ENCODE results near the gene ERCC6. TPM values are rescaled to one million over a fixed set of nuclear protein-coding genes. Genes with fewer than 3 reads are reported as not detected.

The ERCC6 gene
- total RNA-seq, 2 experiments from 2014 or later, result 16.8 to 19.4 TPM

- Mint-ChIP-seq H3K4me3 (no peak overlapping the region), H3K9me3 (no peaks in the 10 kb centered on the region), H3K27me3 (peaks cover 3% of the 10 kb centered on the region), H3K27ac (no peak overlapping the region), H3K4me1 (peaks cover 4% of the 10 kb centered on the region), H3K36me3 (ENCODE audit: low read depth) (peaks cover 11% of the 10 kb centered on the region)
- POLR2A ChIA-PET, result no interaction called here
- CTCF ChIA-PET, result interaction anchor here (1.3 kb wide), 1 partner anchor 18 kb away, joined by 4 read pairs; no protein-coding TSS in a partner anchor
- no peak for DNase-seq
These were observed 38.5 kb downstream of the ERCC6 start for GRCh38 chr10:49500412-49500811.

DNA sequence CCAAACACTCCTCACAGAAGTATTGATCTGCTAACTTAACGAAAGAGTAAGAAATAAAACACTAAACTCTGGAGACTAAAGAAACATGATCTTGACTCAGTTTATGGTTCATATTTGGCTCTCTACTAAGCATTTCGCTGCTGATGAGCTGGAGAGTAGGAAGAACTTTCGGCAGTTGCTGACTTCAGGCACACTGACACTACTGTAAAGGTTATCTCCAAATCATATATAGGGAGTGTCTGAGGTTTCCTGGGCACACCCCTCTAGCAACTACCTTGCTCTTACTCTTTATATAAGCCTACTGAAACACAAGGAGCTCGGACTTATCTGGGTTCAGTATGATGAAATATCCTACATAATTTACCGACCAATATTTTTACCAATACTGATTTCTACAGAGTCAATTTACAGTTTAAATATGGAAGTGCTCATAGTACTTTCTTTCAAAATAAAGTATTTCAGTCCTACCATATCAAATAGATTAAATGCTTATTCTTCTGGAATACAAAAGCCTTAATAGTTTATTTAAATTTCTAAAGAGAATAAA, 39.5 kb downstream of the ERCC6 start:
- no peaks in the 10 kb centered on the region for H3K9me3 Mint-ChIP-seq
- POLR2A ChIA-PET, result no interaction called here

DNA sequence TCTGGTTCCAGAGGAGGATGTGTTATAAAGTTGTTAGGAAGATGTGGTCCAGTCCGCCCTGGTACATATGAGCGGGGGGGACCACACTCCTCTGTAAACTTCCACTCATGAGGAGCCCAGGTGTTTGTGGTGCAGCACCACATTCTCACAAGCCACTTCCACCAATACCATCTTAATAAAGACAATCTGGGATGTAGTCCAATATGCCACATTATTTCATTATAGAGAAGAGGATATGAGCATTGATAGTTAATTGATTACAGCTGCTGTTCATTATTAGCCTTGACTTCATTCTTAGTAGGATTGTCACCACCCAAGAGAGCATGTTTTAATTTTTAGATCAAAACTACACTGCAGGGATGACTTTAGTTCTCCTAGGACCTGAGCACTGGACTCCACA, 40.5 kb downstream of the ERCC6 start:
- DNase-seq, result no peak
- CTCF ChIA-PET, result no interaction called here
- POLR2A ChIA-PET, result no interaction called here
- Mint-ChIP-seq H3K36me3 (ENCODE audit: low read depth) (peaks cover 9% of the 10 kb centered on the region), H3K27ac (no peak overlapping the region), H3K27me3 (no peaks in the 10 kb centered on the region), H3K4me3 (no peak overlapping the region), H3K9me3 (no peaks in the 10 kb centered on the region), H3K4me1 (peaks cover 4% of the 10 kb centered on the region)

More for the DNA sequence above, 39.5 kb downstream of the ERCC6 start:
- Mint-ChIP-seq H3K4me3 (no peak overlapping the region), H3K27ac (no peak overlapping the region), H3K36me3 (ENCODE audit: low read depth) (peaks cover 9% of the 10 kb centered on the region), H3K4me1 (peaks cover 4% of the 10 kb centered on the region), H3K27me3 (no peaks in the 10 kb centered on the region)
- CTCF ChIA-PET, result no interaction called here
- no peak for DNase-seq

DNA sequence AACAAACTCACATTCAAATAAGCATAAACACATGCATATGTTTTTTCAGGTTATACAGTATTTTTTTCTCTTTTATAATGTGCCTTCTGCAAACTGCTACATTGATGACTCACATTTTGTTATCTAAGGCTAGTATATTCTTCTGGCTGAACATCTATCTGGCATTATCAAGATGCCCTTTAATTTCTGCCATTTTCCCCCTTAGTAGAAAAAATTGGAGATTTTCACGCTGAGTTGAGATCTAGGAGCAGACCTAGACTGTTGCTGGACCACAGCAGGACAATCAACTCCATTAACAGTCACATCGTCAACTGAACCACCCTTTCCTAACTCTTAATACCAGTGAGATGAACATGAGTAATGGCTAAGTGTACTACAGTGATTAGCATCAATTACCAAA, 41.6 kb downstream of the ERCC6 start:
- no peak for DNase-seq
- no peaks in the 10 kb centered on the region for H3K27me3 Mint-ChIP-seq
- no peak overlapping the region for H3K4me3 Mint-ChIP-seq
- POLR2A ChIA-PET, result no interaction called here
- H3K9me3 Mint-ChIP-seq, result no peaks in the 10 kb centered on the region
- CTCF ChIA-PET, result interaction anchor here (0.9 kb wide), 1 partner anchor 8 kb away, joined by 3 read pairs; no protein-coding TSS in a partner anchor
- H3K4me1 Mint-ChIP-seq, result peaks cover 4% of the 10 kb centered on the region
- H3K27ac Mint-ChIP-seq, result no peak overlapping the region
- peaks cover 9% of the 10 kb centered on the region for H3K36me3 Mint-ChIP-seq (ENCODE audit: low read depth)

DNA sequence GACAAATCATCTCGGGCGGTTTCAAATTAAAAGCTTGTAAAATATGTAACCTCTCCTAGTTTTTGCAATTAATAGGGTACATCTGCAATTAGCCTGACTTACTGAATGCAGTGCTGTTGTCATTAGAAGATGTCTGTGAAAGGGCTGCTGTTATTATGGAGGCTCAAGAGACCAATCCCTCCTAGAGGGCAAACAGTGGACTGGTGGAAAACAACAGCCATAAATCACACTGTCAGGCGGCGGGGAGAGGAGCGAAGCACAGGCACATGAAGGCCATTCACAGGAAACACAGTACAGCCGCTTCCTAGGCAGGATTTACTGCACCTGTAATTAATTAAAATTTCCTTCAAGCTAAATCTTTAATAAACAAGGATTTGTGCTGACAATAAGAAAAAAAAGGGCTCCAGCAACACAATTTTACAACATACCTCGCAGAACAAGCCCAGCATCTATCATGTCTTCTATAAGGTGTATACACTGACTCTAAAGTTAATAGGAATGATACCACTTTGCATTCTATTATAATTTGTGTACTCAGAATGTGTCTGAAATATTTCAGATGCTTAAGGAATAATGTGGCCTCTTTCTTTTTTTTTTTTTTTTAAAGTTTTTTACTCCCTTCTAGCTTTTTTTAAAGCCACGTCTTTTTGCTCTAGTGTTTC, 50.7 kb downstream of the ERCC6 start:
- ChIA-PET POLR2A (no interaction called here), CTCF (interaction anchor here (0.6 to 1.5 kb wide), 5 partner anchors 14 to 764 kb away, joined by 3 to 4 read pairs (median 3); no protein-coding TSS in a partner anchor)
- Mint-ChIP-seq H3K36me3 (ENCODE audit: low read depth) (no peaks in the 10 kb centered on the region), H3K4me1 (peaks cover 10% of the 10 kb centered on the region), H3K27ac (no peak overlapping the region), H3K4me3 (no peak overlapping the region), H3K27me3 (no peaks in the 10 kb centered on the region), H3K9me3 (no peaks in the 10 kb centered on the region)
- DNase-seq, result no peak

GRCh38 chr10:49486738-49487137, 52.2 kb downstream of the ERCC6 start:
- no peaks in the 10 kb centered on the region for H3K27me3 Mint-ChIP-seq
- H3K4me1 Mint-ChIP-seq, result peaks cover 10% of the 10 kb centered on the region
- no peaks in the 10 kb centered on the region for H3K36me3 Mint-ChIP-seq (ENCODE audit: low read depth)
- H3K4me3 Mint-ChIP-seq, result no peak overlapping the region
- ChIA-PET CTCF (no interaction called here), POLR2A (no interaction called here)
- no peaks in the 10 kb centered on the region for H3K9me3 Mint-ChIP-seq
- no peak overlapping the region for H3K27ac Mint-ChIP-seq
- DNase-seq, result no peak

GRCh38 chr10:49486009-49486408, 52.9 kb downstream of the ERCC6 start:
- DNase-seq, result no peak

GRCh38 chr10:49484486-49485235, 54.3 kb downstream of the ERCC6 start:
- CTCF ChIA-PET, result no interaction called here
- Mint-ChIP-seq H3K27ac (no peak overlapping the region), H3K4me1 (peaks cover 9% of the 10 kb centered on the region)

More at GRCh38 chr10:49486009-49486408, 52.9 kb downstream of the ERCC6 start:
- Mint-ChIP-seq H3K27ac (no peak overlapping the region), H3K4me3 (no peak overlapping the region), H3K27me3 (no peaks in the 10 kb centered on the region), H3K4me1 (peaks cover 9% of the 10 kb centered on the region), H3K36me3 (ENCODE audit: low read depth) (no peaks in the 10 kb centered on the region), H3K9me3 (no peaks in the 10 kb centered on the region)
- POLR2A ChIA-PET, result no interaction called here
- CTCF ChIA-PET, result no interaction called here

GRCh38 chr10:49478819-49479218, 60.1 kb downstream of the ERCC6 start:
- Mint-ChIP-seq H3K4me3 (no peak overlapping the region), H3K27ac (no peak overlapping the region), H3K36me3 (ENCODE audit: low read depth) (peaks cover 5% of the 10 kb centered on the region), H3K9me3 (no peaks in the 10 kb centered on the region), H3K27me3 (no peaks in the 10 kb centered on the region), H3K4me1 (no peaks in the 10 kb centered on the region)
- CTCF ChIA-PET, result no interaction called here
- no peak for DNase-seq
- POLR2A ChIA-PET, result no interaction called here

More at GRCh38 chr10:49484486-49485235, 54.3 kb downstream of the ERCC6 start:
- Mint-ChIP-seq H3K27me3 (no peaks in the 10 kb centered on the region), H3K36me3 (ENCODE audit: low read depth) (no peaks in the 10 kb centered on the region), H3K4me3 (no peak overlapping the region), H3K9me3 (no peaks in the 10 kb centered on the region)
- DNase-seq, result no peak
- POLR2A ChIA-PET, result no interaction called here

DNA sequence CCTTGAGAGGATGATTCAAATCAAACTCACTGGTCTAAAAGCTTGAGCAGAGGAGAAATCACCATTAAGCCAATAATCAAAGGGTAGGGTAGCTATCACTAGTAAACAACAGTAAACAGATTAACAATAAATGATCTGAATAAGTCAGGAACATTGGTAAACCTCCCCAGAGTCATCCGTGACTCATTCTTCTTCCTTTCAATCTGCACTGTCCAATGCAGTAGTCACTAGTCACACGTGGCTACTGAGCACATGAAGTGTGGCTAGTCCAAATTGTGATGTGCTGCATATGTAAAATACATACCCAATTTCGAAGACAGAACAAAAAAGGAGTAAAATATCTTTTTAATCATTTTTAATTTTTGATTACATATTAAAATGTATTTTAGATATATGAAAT, 64.0 kb downstream of the ERCC6 start:
- H3K27me3 Mint-ChIP-seq, result no peaks in the 10 kb centered on the region
- peaks cover 24% of the 10 kb centered on the region for H3K36me3 Mint-ChIP-seq (ENCODE audit: low read depth)
- H3K9me3 Mint-ChIP-seq, result no peaks in the 10 kb centered on the region
- H3K27ac Mint-ChIP-seq, result no peak overlapping the region
- POLR2A ChIA-PET, result no interaction called here
- H3K4me1 Mint-ChIP-seq, result no peaks in the 10 kb centered on the region
- H3K4me3 Mint-ChIP-seq, result no peak overlapping the region
- CTCF ChIA-PET, result interaction anchor here (1.3 kb wide), 1 partner anchor 120 kb away, joined by 3 read pairs; no protein-coding TSS in a partner anchor
- no peak for DNase-seq

DNA sequence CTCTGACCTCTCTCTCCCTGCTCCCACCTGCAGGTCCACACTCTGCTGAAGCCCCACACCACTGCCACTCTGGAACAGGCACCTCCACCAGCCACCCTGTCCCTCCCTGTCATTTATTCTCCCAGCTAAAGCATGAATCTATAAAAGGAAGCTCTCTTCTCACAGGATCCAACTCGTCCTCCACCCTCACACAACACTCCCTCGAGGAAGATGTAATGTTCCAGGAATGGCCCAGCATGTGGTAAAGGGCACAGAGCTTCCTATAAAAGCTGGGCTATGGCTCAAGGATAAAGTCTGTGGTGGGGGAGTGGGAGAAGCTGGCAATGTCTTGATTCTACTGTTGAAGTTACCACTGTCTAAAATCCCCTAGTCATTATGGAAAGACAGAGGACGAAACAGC, 67.4 kb downstream of the ERCC6 start:
- Mint-ChIP-seq H3K36me3 (ENCODE audit: low read depth) (peaks cover 29% of the 10 kb centered on the region), H3K27me3 (no peaks in the 10 kb centered on the region), H3K4me1 (no peaks in the 10 kb centered on the region), H3K9me3 (no peaks in the 10 kb centered on the region), H3K27ac (no peak overlapping the region), H3K4me3 (no peak overlapping the region)
- DNase-seq, result no peak
- CTCF ChIA-PET, result no interaction called here
- POLR2A ChIA-PET, result interaction anchor here (0.6 kb wide), 1 partner anchor 573 kb away, joined by 10 read pairs; no protein-coding TSS in a partner anchor

GRCh38 chr10:49465736-49466135, 73.2 kb downstream of the ERCC6 start:
- H3K36me3 Mint-ChIP-seq (ENCODE audit: low read depth), result peaks cover 32% of the 10 kb centered on the region
- H3K27me3 Mint-ChIP-seq, result no peaks in the 10 kb centered on the region
- H3K4me3 Mint-ChIP-seq, result no peak overlapping the region
- H3K9me3 Mint-ChIP-seq, result peaks cover 9% of the 10 kb centered on the region
- ChIA-PET POLR2A (no interaction called here), CTCF (no interaction called here)
- no peaks in the 10 kb centered on the region for H3K4me1 Mint-ChIP-seq
- H3K27ac Mint-ChIP-seq, result no peak overlapping the region
- DNase-seq, result no peak

Data from activated CD4-positive, alpha-beta T cell treated with anti-CD3 and anti-CD28 coated beads, Interleukin-2, amount 10 ng/mL, durations not matched to agents 7 days and 5 days (primary cell).